ENCODE data around the gene FGA. TPM values are rescaled to one million over a fixed set of nuclear protein-coding genes. Genes with fewer than 3 reads are reported as not detected.

The FGA gene
- total and polyA plus RNA-seq, 2 of the 8 experiments (the other 6 are each of a cell fraction or from before 2014, with no cell fraction given): not detected

GRCh38 chr4:154610582-154610981 is 20.0 kb upstream of the FGA start:
- no peak for DNase-seq (ENCODE audit: low read depth in 1 of 2, low spot score in 2 of 2)
- Histone ChIP-seq H3K27ac (ENCODE audit: low read depth, low read length) (no peak overlapping the region), H2BK12ac (ENCODE audit: low read depth, low read length) (no peak overlapping the region), H3K4me2 (ENCODE audit: insufficient read depth in 1 of 2, low read depth in 2 of 2, low read length in 2 of 2) (no peak overlapping the region), H3K79me1 (ENCODE audit: low read depth, low read length) (no peaks in the 10 kb centered on the region), H4K20me1 (replicated peaks in 1 of 2; ENCODE audit: control insufficient read depth in 1 of 2, insufficient read depth in 2 of 2, low read length in 2 of 2) (no peaks in the 10 kb centered on the region), H3K79me2 (ENCODE audit: control insufficient read depth in 1 of 2, insufficient read depth in 2 of 2, low read length in 2 of 2) (no peaks in the 10 kb centered on the region), H2BK120ac (replicated peaks; ENCODE audit: low read depth, low read length) (no peak overlapping the region), H2BK15ac (ENCODE audit: low read length) (no peak overlapping the region), H2AFZ (ENCODE audit: low read length) (no peak overlapping the region), H3K27me3 (replicated peaks in 1 of 4; ENCODE audit: control insufficient read depth in 3 of 4, extremely low read depth in 1 of 4, insufficient read depth in 3 of 4, low read length in 3 of 4) (peaks cover 0 to 1% (median 0%) of the 10 kb centered on the region in 4 experiments; a peak in 1 of 7 replicates), H3K4me1 (replicated peaks in 1 of 4; ENCODE audit: control insufficient read depth in 3 of 4, insufficient read depth in 4 of 4, low read length in 3 of 4) (no peaks in the 10 kb centered on the region), H2BK20ac (ENCODE audit: low read length) (no peak overlapping the region), H3K4ac (replicated peaks; ENCODE audit: insufficient read length, low read depth, low read length) (no peak overlapping the region), H3K9ac (replicated peaks in 1 of 4; ENCODE audit: extremely low read depth in 1 of 4, low read depth in 3 of 4, low read length in 3 of 4) (no peak overlapping the region), H3K14ac (ENCODE audit: insufficient read length) (no peak overlapping the region), H3K23me2 (ENCODE audit: low read depth, low read length) (no peaks in the 10 kb centered on the region; the same call in 1 of the 2 replicates), H2AK5ac (ENCODE audit: low read depth, low read length) (no peak overlapping the region), H3K9me3 (ENCODE audit: insufficient read depth in 2 of 2, low read depth in 1 of 2, low read length in 1 of 2) (no peaks in the 10 kb centered on the region), H3K23ac (ENCODE audit: insufficient read length) (no peak overlapping the region), H3K18ac (ENCODE audit: extremely low read depth, low read length) (no peak overlapping the region), H4K8ac (ENCODE audit: extremely low read depth, insufficient read depth, low read length) (no peak overlapping the region), H3K36me3 (ENCODE audit: control insufficient read depth in 2 of 4, insufficient read depth in 4 of 4, low read length in 3 of 4) (no peaks in the 10 kb centered on the region), H4K91ac (replicated peaks; ENCODE audit: insufficient read length, low read length) (no peak overlapping the region), H3K56ac (replicated peaks; ENCODE audit: insufficient read length, low read depth, low read length) (no peak overlapping the region), H3K4me3 (ENCODE audit: extremely low read depth in 1 of 4, insufficient read depth in 2 of 4, low read depth in 3 of 4, low read length in 4 of 4) (no peak overlapping the region), H4K5ac (ENCODE audit: insufficient read length, low read depth, low read length) (no peak overlapping the region), H2BK5ac (ENCODE audit: low read depth, low read length) (no peak overlapping the region)
- no peak for FAIRE-seq
- 83% methylated on average over 4 of the region's 4 CpGs; no CpG with 5 or more reads in 1 of the 2 experiments for WGBS, 2 experiments (ENCODE audit: extremely low coverage in 1 of 2, insufficient coverage in 1 of 2, insufficient read length in 1 of 2, insufficient replicate concordance in 2 of 2, low coverage in 1 of 2, low lambda C conversion rate in 2 of 2, missing lambda C conversion rate in 1 of 2)
- ChIA-PET CTCF (ENCODE audit: partially characterized antibody) (interaction anchor here (0.9 to 5.0 kb wide), 8 partner anchors 8 to 58 kb away, joined by 3 to 26 read pairs (median 6); no protein-coding TSS in a partner anchor), POLR2A (ENCODE audit: partially characterized antibody) (no interaction called here)
- TF ChIP-seq CHD1 (IDR thresholded peaks at IDR 0.05; ENCODE audit: low read depth, low read length) (no peak), FOSL1 (IDR thresholded peaks at IDR 0.05; ENCODE audit: insufficient read depth, low read depth, low read length) (no peak), RBBP5 (IDR thresholded peaks at IDR 0.05; ENCODE audit: borderline replicate concordance, low read depth, low read length) (no peak), YY1 (IDR thresholded peaks at IDR 0.05; ENCODE audit: low read depth, low read length) (no peak), ATF2 (IDR thresholded peaks at IDR 0.05; ENCODE audit: low read length) (no peak), KDM4A (IDR thresholded peaks at IDR 0.05; ENCODE audit: low read depth, low read length, severe bottlenecking) (no peak), SRF (IDR thresholded peaks at IDR 0.05; ENCODE audit: low read depth, low read length) (no peak), RFX5 (IDR thresholded peaks at IDR 0.05; ENCODE audit: borderline replicate concordance, low read depth, low read length) (no peak), EP300 (IDR thresholded peaks at IDR 0.05; ENCODE audit: borderline replicate concordance in 1 of 2, low read depth in 2 of 2, low read length in 2 of 2) (no peak), EZH2 (IDR thresholded peaks at IDR 0.05; ENCODE audit: low read depth, low read length, severe bottlenecking) (no peak)
- TF ChIP-seq, protein P1, sequence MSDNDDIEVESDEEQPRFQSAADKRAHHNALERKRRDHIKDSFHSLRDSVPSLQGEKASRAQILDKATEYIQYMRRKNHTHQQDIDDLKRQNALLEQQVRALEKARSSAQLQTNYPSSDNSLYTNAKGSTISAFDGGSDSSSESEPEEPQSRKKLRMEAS (IDR thresholded peaks at IDR 0.05): no peak

Measured in H1 (cell line).